Stimulated activated CD4-positive, alpha-beta T cell treated with anti-CD3 and anti-CD28 coated beads, Interleukin-1b, Interleukin-23, amount 100 ng/mL, for 48 hours (primary cell): ENCODE data around the gene WDR7.
"Not testable (repeated sequence)": the region's sequence is repeated elsewhere in the genome, so short reads cannot be mapped to it uniquely, and the experiment has no call there.

Experiments
- DNase-seq: peaks from one replicate; pipeline ENCODE4 v3.0.0-alpha.2; 2020

Gene WDR7

GRCh38 chr18:56650944-56651770 lies at the start of gene WDR7:
Gene WDR7, plus strand, starts transcription at chr18:56651359. Its CDS starts 21,157 bp downstream, at chr18:56672516.
- peak; percentile 97 for DNase-seq

DNA sequence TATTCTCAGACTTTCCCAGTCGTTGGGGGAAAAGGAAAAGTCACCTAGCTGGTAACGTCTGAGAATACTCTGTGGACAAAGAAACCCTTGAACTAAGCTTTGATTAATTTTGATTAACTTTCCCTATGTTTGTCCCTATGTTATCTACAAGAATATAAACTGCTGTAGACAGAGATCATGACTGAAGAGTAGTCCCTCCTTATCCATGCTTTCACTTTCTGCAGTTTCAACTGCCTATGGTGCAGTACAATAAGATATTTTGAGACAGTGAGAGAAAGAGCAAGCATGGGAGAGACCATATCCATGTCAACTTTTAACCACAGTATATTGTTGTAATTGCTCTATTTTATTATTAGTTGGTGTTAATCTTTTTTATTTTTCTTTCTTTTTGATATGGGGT lies 44.5 kb upstream of the WDR7 start:
- DNase-seq, result no peak

DNA sequence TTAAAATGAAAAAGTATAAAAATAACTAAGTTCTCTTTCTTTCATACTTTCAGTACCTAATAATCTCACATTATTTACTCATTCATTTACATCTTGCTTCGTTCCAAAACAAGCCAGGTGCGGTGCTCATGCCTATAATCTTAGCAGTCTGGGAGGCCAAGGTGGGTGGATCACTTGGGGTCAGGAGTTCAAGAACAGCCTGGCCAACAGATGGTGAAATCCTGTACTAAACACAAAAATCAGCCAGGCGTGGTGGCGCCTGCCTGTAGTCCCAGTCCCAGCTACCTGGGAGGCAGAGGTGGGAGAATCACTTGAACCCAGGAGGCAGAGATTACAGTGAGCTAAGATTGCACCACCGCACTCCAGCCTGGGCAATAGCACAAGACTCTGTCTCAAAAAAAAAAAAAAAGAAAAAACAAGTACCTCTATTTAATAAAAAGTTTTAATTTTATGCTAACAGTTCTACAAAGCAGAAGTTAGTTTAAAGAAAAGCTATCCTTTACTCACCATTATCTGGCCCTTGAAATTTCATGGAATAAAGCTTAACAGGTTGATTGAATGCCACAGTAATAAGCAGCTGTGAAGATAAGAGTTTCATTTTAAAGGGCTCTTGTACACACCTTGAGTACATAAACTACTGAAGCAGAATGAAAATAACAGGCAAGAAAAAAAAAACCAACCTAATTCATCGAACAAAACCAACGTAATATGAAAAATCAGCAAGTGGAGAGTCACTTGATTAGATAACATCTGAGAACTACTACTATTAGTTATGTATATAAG lies 35.2 kb upstream of the WDR7 start:
- no peak for DNase-seq

GRCh38 chr18:56627991-56628390 lies 23.2 kb upstream of the WDR7 start:
- no peak for DNase-seq

DNA sequence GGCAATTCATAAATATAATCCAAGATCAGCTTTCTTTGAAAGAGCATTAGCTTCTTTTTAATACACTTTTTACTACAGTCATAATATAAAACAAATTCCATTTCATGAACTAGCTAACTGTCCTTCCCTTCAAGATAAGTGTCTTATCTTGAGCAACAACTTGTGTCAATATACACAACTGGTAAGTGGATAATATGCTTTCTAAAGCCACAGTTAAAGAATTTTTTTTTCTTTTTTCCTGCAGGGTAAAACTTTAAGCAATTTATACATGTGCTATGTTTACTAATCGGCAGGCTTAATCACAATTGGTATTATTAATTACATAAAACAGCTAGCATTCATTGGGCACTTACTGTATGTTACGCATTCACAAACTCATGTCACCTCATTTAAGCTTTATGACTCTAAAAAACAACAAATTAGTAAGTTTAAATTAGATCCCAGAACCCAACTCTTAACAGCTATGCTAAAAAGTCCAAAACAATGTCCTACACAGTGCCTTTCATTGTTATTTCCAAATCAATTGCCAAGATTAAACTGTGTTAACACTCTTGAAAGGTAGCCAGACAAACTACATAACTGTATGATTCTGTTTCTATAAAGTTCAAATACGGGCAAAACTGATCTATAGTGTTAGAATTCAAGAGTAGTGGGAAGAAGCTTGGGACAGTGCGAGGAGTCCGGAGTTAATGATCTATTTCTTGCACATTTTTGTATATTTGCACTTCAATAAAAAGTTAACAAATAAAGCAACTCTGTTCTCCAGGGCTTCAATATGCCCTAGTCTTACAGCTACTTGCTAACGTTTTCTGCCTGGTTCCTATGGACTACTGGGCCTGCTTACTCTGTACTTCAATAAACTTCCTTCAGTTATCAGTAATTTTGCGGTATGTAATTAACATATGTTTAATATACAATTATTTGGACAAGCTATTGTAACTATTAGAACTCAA lies 18.8 kb upstream of the WDR7 start:
- no peak for DNase-seq

GRCh38 chr18:56635007-56635406 lies 16.2 kb upstream of the WDR7 start:
- DNase-seq, result no peak

- DNase-seq, result no peak
Measured at GRCh38 chr18:56637176-56637575, 14.0 kb upstream of the WDR7 start.

GRCh38 chr18:56637711-56638231 lies 13.4 kb upstream of the WDR7 start:
- DNase-seq, result peak; percentile 17

DNA sequence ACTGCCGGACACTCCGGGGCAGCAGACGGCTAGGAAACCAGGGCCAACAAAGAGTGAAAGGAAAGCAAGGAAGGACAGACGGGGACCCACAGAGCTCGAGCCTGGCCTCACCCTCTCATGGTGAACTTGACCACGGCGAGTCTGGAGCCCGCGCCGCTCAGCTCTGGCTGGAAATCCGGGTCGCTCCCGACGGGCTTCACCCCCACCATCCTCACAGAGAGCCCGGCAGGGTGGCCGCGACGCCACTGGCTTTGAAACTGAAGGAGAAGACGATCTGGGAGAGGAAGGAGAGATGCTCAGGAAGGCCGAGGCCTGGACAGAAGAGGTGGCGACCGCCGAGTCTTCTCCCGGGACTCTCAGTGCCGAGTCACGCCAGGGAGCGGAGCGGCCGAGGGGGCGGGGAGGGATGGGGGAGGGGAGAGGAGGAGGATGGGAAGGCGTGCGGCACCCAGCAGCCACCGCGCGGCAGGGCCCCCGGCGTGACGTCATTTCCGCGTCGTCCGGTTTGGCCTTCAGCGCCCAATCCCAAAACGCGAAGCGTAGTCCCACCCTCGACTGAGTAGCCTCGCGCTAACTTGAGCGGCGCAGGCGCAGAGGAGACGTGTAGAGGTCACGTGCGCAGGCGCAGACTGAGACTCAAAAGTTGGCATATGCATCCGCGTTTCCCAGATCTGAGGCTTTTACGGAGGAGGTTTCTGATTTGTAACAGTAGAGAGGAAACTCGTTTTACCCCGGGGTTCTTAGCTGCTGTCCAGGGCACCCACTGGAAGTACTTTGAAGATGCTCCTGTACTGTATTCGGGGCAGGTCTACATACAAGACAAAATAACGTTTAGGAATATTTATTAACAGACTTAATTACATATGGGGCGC lies 12.7 kb upstream of the WDR7 start, which contains the start of gene TXNL1:
TSS of gene TXNL1 (minus strand) at position 361 of the 872 bp plus-strand sequence. CDS start at position 209, 152 bp downstream.
- DNase-seq, result peak; percentile 99

DNA sequence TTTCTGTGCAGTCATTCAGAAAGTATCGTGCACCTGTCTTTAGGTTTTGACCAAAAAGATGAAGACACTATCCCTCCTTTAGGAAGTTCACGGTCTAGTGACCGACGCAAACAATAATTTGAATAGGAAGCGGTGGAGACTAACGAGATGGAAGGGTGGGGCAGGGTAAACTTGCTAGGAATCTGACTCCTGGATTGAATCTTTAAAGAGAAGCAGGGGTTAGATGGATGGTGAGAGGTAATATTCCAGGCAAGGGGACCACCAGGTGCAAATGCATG lies 12.1 kb upstream of the WDR7 start:
- no peak for DNase-seq

DNA sequence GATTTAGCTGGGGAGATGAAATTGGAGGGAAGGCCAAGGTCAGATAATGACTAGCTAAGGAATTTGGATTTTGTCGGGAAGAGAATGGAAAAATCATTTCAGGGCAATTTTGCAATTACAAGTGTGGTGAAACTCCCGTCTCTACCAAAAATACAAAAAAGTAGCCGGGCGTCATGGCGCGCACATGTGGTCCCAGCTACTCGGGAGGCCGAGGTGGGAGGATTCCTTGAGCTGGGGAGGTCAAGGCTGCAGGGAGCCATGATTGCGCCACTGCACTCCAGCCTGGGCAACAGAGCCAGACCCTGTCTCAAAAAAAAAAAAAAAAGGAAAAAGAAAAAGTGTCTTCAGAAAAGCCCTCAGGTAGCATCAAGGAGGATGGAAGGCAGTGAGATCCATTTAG lies 11.6 kb upstream of the WDR7 start:
- DNase-seq, result no peak

- DNase-seq, result no peak
Measured at GRCh38 chr18:56641714-56642337, 9.3 kb upstream of the WDR7 start.

DNA sequence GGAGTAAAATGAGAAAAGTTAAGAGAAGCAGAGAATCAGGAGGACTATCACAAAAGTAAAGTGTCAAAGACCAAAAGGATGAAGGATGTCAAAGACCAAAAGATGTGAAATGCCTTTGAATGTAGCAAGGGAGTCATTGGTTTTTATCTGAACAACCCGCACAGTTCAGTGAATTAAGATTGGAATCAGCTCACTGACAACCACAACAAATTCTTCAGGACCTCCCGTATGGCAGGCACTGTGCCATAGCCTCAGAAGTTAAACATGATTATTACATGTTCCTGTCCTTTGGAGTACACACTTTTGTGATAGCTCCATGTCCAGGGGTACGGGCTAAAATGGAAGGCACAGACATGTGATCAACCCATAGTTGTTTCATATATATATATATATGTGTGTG lies 7.8 kb upstream of the WDR7 start:
- DNase-seq, result no peak

GRCh38 chr18:56645415-56646016 lies 5.6 kb upstream of the WDR7 start:
- DNase-seq, result no peak

DNA sequence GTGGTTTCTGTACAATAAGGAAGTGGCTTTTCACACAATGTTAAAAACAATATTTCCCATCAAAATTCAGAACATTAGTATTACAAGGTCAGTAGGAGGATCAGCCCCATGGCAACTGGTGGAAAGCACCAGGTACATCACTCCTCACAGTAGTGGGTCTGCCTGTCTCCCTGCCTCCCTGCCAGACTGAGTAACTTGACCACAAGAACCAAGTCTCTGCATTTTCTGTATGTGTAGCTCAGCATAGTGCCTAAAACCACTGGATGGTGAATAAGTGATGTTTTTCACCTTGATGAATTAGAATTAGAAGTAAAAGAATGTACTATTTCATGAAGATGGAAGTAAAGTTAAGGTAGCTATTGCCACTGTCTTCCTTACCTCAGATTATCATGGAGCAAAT lies 4.1 kb upstream of the WDR7 start:
- DNase-seq, result peak; percentile 12

- no peak for DNase-seq
Measured at GRCh38 chr18:56647951-56648893, 2.9 kb upstream of the WDR7 start.

- DNase-seq, result no peak
Measured at GRCh38 chr18:56649996-56650395, 1.2 kb upstream of the WDR7 start.

GRCh38 chr18:56651771-56652092 lies 573 bp downstream of the WDR7 start:
- DNase-seq, result no peak

- no peak for DNase-seq
Measured at GRCh38 chr18:56652802-56653201, 1.6 kb downstream of the WDR7 start.

- not testable (repeated sequence) for DNase-seq
Measured at GRCh38 chr18:56654280-56654679, 3.1 kb downstream of the WDR7 start.
